ENCODE data around the gene CSTPP1. TPM values are rescaled to one million over a fixed set of nuclear protein-coding genes. Genes with fewer than 3 reads are reported as not detected.

Gene CSTPP1
- total RNA-seq, 1 donor from 2014 or later, result 29.6 TPM

- Histone ChIP-seq H3K4me1 (ENCODE audit: insufficient read depth, low read length) (peaks cover 25% of the 10 kb centered on the region), H3K27me3 (ENCODE audit: insufficient read depth, low read length) (no peaks in the 10 kb centered on the region), H3K9me3 (ENCODE audit: insufficient read depth, low read depth, low read length) (no peaks in the 10 kb centered on the region), H4K20me1 (ENCODE audit: insufficient read depth, low read length) (peaks cover 27% of the 10 kb centered on the region), H3K79me2 (ENCODE audit: insufficient read depth, low read length) (no peaks in the 10 kb centered on the region), H3K36me3 (ENCODE audit: insufficient read depth, low read length) (no peaks in the 10 kb centered on the region), H3K9ac (ENCODE audit: low read length) (no peak overlapping the region), H3K4me3 (ENCODE audit: insufficient read depth, low read depth, low read length) (no peak overlapping the region), H2AFZ (ENCODE audit: low read depth, low read length) (no peak overlapping the region), H3K27ac (ENCODE audit: low read depth, low read length) (no peak overlapping the region), H3K4me2 (ENCODE audit: low read length) (no peak overlapping the region)
- no peak for FAIRE-seq
- Mint-ChIP-seq H3K27ac (ENCODE audit: unreplicated experiment) (no peak overlapping the region), H3K4me1 (ENCODE audit: low read depth, unreplicated experiment) (peaks cover 18% of the 10 kb centered on the region), H3K4me3 (ENCODE audit: unreplicated experiment) (no peak overlapping the region), H3K27me3 (ENCODE audit: low read depth, unreplicated experiment) (no peaks in the 10 kb centered on the region), H3K9me3 (ENCODE audit: unreplicated experiment) (peaks cover 2% of the 10 kb centered on the region), H3K36me3 (ENCODE audit: low read depth, unreplicated experiment) (peaks cover 25% of the 10 kb centered on the region)
- DNase-seq (ENCODE audit: low read depth), result no peak
- TF ChIP-seq CTCF (IDR thresholded peaks at IDR 0.05; ENCODE audit: insufficient read depth, low read depth, low read length) (no peak), EZH2 (IDR thresholded peaks at IDR 0.05; ENCODE audit: insufficient read depth, low read length) (no peak)
These were observed 215.8 kb downstream of the CSTPP1 start for GRCh38 chr11:47152126-47152952.

- H3K27me3 ChIP-seq (ENCODE audit: insufficient read depth, low read length), result no peaks in the 10 kb centered on the region
- DNase-seq (ENCODE audit: low read depth) (peak; percentile 39), FAIRE-seq (peak; percentile 55)
- H3K36me3 Mint-ChIP-seq (ENCODE audit: low read depth, unreplicated experiment), result peaks cover 21% of the 10 kb centered on the region
- peak overlapping the region; percentile 5 for H3K4me2 ChIP-seq (ENCODE audit: low read length)
- H3K9me3 ChIP-seq (ENCODE audit: insufficient read depth, low read depth, low read length), result no peaks in the 10 kb centered on the region
- peak overlapping the region; percentile 25 for H3K9ac ChIP-seq (ENCODE audit: low read length)
- H3K4me3 ChIP-seq (ENCODE audit: insufficient read depth, low read depth, low read length), result no peak overlapping the region
- no peak overlapping the region for H2AFZ ChIP-seq (ENCODE audit: low read depth, low read length)
- no peaks in the 10 kb centered on the region for H3K79me2 ChIP-seq (ENCODE audit: insufficient read depth, low read length)
- peak overlapping the region; percentile 77 for H3K27ac Mint-ChIP-seq (ENCODE audit: unreplicated experiment)
- no peak overlapping the region for H3K4me3 Mint-ChIP-seq (ENCODE audit: unreplicated experiment)
- TF ChIP-seq EZH2 (IDR thresholded peaks at IDR 0.05; ENCODE audit: insufficient read depth, low read length) (no peak), CTCF (IDR thresholded peaks at IDR 0.05; ENCODE audit: insufficient read depth, low read depth, low read length) (peak; percentile 98)
- H4K20me1 ChIP-seq (ENCODE audit: insufficient read depth, low read length), result peaks cover 27% of the 10 kb centered on the region
- no peaks in the 10 kb centered on the region for H3K27me3 Mint-ChIP-seq (ENCODE audit: low read depth, unreplicated experiment)
- H3K4me1 Mint-ChIP-seq (ENCODE audit: low read depth, unreplicated experiment), result peaks cover 18% of the 10 kb centered on the region
- H3K36me3 ChIP-seq (ENCODE audit: insufficient read depth, low read length), result no peaks in the 10 kb centered on the region
- H3K4me1 ChIP-seq (ENCODE audit: insufficient read depth, low read length), result peaks cover 25% of the 10 kb centered on the region
- no peaks in the 10 kb centered on the region for H3K9me3 Mint-ChIP-seq (ENCODE audit: unreplicated experiment)
- H3K27ac ChIP-seq (ENCODE audit: low read depth, low read length), result no peak overlapping the region
These were observed 216.7 kb downstream of the CSTPP1 start for GRCh38 chr11:47152953-47153950.
